ENCODE measurements around the gene GGACT.
"Not testable (repeated sequence)": the region's sequence is repeated elsewhere in the genome, so short reads cannot be mapped to it uniquely, and the experiment has no call there.

Gene GGACT

GRCh38 chr13:100589178-100589725 lies 663 bp upstream of the GGACT start:
- H3K4me3 ChIP-seq (replicated peaks; ENCODE audit: low read depth, low read length) = no peak overlapping the region
- no peak for DNase-seq (ENCODE audit: low read depth)
- no peak for TF ChIP-seq CTCF (IDR thresholded peaks at IDR 0.05; ENCODE audit: low read length, missing control alignments)

- DNase-seq (ENCODE audit: low read depth) = no peak
- TF ChIP-seq CTCF (IDR thresholded peaks at IDR 0.05; ENCODE audit: low read length, missing control alignments) = no peak
- no peak overlapping the region for H3K4me3 ChIP-seq (replicated peaks; ENCODE audit: low read depth, low read length)
Observed at GRCh38 chr13:100584896-100585295, 3.7 kb downstream of the GGACT start.

GRCh38 chr13:100581504-100581903 lies 7.1 kb downstream of the GGACT start:
- DNase-seq (ENCODE audit: low read depth) = no peak
- TF ChIP-seq CTCF (IDR thresholded peaks at IDR 0.05; ENCODE audit: low read length, missing control alignments) = no peak
- H3K4me3 ChIP-seq (replicated peaks; ENCODE audit: low read depth, low read length) = no peak overlapping the region

GRCh38 chr13:100581030-100581429 lies 7.6 kb downstream of the GGACT start:
- H3K4me3 ChIP-seq (replicated peaks; ENCODE audit: low read depth, low read length) = no peak overlapping the region
- DNase-seq (ENCODE audit: low read depth) = no peak
- TF ChIP-seq CTCF (IDR thresholded peaks at IDR 0.05; ENCODE audit: low read length, missing control alignments) = no peak

GRCh38 chr13:100580045-100580444 lies 8.5 kb downstream of the GGACT start:
- no peak for DNase-seq (ENCODE audit: low read depth)
- no peak overlapping the region for H3K4me3 ChIP-seq (replicated peaks; ENCODE audit: low read depth, low read length)
- no peak for TF ChIP-seq CTCF (IDR thresholded peaks at IDR 0.05; ENCODE audit: low read length, missing control alignments)

GRCh38 chr13:100577239-100577638 lies 11.3 kb downstream of the GGACT start:
- DNase-seq (ENCODE audit: low read depth); H3K4me3 ChIP-seq (replicated peaks; ENCODE audit: low read depth, low read length): not testable (repeated sequence)

- peak; percentile 83 for TF ChIP-seq CTCF (IDR thresholded peaks at IDR 0.05; ENCODE audit: low read length, missing control alignments)
- DNase-seq (ENCODE audit: low read depth) = peak; percentile 90
- no peak overlapping the region for H3K4me3 ChIP-seq (replicated peaks; ENCODE audit: low read depth, low read length)
Observed at GRCh38 chr13:100573121-100573520, 15.5 kb downstream of the GGACT start.

Measured in fibroblast of pulmonary artery (primary cell).